SKM-1 (cell line): Measurements from ENCODE around the gene ADGRF1.

Experiments used
- DNase-seq: peaks from one replicate; lab custom pipeline; 2025; ENCODE audit not compliant: unreplicated experiment; lab: John Stamatoyannopoulos, UW

Gene ADGRF1

DNA sequence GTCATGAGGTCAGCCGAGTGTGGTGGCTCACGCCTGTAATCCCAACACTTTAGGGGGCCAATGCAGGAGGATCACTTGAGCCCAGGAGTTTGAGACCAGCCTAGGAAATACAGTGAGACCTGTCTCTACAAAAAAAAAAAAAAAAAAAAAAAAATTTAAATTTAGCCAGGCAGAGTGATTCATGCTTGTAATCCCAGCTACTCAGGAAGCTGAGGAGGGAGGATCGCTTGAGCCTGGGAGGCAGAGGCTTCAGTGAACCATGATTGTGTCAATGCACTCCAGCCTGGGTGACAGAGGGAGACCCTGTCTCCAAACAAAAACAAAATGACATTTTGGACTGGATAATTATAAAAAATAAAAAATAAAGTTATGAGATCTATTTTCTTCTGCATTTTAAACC, 56.2 kb downstream of the ADGRF1 start:
- DNase-seq = no peak

DNA sequence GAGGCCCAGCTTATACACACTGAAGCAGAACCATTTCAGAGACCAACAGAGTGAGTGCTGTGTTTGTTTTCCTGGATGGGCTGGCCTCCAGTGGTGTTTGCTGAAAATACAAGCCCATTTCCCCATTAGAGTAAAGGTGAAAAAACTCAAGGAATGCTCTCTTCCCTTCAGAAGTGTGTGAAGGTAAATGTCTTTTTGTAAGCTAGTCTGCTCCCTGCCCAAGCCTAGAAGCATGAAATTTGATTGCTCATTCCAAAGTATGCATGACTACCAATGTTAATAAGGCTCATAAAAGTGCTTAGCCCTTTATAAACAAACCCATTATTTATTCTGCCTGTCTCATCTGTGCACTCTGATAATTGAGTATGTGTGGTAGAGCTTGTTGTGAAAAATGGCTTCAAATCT, 59.1 kb downstream of the ADGRF1 start:
- DNase-seq = no peak

DNA sequence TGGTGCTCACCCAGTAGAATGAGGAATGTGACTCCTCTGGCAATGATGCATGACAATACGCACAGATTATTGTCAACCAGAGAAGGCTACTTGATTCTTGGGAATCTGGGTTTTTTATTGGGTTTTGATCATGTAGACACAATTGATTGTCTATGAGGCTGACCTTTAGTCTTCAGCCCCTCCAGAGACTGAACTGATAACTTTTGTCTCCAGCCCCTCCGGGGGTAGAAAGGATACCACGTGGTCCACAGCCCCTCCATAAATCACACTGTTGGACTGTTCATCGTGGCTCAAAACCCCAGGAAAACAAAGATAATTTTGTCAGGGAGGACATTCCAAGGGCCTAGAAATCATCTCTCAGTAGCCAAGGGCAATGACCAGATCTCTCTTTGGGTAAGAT, 62.9 kb downstream of the ADGRF1 start:
- DNase-seq = no peak

DNA sequence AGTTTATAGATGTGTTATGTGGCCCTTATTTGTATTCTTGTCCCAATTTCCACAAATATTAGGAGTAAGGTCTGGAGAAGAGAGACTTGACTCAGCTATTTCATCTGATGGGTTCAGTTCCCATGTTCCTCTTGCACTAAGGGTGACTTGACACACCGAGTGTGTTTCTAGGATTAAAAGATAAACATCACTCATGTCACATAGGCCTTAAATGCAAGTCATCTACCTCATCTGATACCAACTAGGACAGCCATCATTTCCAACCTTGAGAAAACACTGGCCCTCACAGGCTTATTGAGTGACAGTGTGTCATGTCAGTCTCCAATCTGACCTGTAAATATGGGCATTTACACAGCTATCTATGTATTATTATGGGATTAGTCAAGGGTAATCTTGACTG, 67.3 kb downstream of the ADGRF1 start:
- DNase-seq = no peak

DNA sequence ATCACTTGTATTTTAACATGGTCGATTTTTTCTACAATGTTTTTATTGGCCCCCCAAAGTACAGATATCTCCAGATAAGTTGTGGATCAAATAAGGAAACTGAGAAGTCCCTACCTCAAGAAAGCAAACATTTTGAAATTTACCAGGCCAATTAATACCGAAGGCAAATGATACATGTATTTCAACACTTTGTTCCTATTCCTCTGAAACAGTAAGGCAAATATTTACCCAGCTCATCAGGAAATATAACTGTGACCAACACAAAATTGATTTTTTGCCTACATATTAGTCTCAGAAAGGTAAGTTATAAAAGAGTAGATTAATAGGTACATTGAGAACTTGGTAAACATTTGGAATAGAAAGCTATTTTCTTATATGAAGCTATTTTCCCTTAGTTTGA, 69.1 kb downstream of the ADGRF1 start:
- DNase-seq = no peak

DNA sequence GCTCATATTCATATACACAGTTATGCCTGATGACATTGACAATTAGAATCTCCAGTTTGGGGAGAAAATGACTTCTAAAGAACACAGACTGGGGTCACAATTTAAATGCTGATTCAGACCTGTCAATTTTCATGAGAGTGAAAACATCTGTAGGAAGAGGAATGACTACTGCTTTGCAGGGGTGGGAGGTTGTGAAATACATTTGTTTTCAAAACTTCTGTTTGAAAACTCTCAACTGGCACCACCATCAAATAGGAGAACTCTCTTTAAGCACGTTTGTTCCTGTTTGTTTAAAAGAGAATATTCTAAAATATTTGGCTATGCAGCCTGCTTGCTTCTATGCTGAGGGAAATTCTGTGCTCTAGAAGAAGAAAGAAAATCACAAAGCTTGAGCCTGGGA, 69.6 kb downstream of the ADGRF1 start:
- DNase-seq = peak; percentile 16

DNA sequence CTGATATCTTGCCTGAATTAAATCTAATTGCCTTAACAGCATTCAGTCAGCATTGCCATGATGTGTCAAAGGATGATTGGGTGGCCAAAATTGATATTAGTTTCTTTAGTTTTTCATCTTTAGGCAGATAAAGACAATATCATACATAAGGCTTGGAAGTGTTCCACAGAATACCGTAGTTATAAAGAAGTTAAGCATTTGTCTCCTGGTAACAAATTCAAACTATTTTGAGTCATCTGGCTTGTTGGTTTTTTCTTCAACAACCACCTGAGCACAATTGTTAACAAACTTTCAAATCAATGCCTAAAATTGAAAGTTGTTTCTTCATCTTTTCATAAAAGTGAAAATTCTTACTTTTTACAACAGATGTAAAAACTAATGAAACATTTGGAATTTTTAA, 72.9 kb downstream of the ADGRF1 start:
- no peak for DNase-seq

DNA sequence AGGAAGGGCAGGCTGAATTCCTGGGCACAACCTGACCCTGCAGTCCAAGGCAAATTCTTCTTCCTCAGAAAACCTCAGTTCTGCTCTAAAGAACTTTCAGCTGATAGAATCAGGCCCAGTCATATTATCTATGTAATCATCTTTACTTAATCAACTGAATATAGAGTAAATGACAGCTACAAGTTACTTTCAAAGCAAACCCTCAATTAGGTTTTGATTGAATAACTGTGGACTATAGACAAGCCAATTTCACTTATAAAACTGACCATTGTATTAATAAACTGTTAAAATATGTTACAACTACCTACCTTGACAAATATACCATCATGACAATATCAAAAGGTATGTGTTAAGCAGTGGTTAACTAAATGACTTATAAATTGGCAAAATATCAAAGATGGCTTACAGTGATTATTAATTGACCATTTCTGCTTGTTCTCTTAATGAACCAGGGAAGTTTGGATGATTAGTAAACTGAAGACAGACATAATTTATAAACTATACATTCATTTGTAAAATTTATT, 74.2 kb downstream of the ADGRF1 start:
- no peak for DNase-seq

DNA sequence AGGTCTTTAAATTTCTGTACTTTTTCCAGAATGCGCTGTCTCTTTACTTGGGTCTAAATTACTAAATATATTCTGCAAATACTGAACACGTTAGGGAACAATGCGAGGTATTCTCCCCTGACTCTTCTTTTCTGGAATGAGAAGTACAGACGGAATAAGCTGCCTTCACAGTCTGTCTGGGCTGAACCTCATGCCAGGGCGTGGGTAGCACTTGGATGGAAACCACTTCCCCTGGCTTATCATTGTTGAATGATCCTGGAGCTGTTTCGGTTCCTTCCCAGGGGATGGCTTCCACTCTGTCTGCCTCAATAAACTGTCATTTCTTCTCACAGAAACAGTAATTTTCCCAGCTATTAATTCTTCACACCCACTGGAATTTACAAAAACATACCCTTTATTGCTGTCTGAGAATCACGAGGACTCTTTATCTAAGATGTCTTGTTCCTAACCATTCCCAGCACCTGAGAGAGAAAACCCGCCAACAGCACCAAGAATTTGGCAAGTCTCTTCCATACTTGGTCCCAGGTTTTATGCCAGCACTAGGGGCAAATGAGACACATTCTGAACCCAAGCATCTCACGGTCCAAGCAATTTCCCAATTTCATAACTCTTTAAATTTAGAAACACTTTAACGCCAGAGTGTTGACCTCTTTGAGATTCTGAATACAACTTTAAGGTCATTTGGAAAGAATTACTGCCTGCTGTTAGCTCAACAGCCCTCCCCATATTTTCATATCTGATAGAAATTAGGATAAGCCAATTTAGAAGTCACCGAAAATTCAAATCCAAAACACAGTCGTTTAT, 77.2 kb downstream of the ADGRF1 start:
- no peak for DNase-seq

DNA sequence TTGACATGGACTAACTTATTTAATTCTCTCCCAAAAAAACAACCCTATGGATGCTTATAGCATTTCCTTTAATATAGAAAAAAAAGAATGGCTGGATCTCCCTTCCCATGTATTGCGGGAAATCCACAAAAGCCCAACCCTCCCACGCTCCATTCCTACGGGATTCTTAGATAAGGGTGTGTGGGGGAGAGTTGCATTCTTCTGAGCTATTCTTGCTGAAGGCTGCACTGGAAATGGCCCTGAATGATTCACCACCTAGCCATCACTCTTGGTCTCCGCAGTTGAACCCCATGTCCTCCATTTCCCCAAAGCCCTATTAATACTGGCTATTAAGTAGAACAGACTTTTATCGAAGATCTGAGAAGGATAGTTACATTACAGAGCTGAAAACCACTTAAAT, 78.5 kb downstream of the ADGRF1 start:
- no peak for DNase-seq

DNA sequence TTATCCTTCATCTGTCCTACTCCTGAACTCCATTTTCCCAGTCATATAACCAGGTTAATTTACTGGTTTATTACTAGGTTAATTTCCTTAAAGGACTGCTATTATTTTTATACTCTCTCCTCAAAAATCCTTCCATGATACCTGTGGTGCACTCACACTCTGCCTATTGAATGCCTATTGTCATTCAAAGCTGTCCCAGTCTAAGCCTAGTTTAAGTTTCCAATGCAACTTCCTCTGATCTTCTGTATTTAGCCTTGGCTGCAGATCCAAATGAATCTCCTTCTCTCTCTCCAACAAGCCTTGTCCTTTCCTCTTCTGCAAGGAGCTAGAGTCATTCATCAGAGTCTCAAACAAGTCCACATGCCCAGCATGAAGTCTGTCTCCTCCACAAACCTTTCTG, 79.1 kb downstream of the ADGRF1 start:
- no peak for DNase-seq

DNA sequence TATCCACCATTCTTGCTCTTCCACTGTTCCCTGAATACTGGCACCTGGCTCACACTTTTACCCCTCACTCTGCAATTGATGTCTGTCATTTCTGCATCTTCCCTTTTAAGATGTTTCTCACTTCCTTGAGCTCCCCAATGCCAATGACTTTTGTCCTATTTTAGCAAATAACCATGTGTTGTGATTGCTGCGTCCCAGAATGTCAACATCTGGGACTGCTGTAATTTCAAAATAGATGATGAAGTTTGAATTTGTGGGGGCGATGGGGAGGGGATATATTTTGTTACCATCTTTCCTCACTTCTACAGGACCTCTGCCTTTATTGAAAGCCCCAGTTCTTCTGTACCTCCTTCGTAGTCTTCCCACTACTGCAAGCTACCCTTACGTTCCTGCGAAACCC, 80.4 kb downstream of the ADGRF1 start:
- no peak for DNase-seq

DNA sequence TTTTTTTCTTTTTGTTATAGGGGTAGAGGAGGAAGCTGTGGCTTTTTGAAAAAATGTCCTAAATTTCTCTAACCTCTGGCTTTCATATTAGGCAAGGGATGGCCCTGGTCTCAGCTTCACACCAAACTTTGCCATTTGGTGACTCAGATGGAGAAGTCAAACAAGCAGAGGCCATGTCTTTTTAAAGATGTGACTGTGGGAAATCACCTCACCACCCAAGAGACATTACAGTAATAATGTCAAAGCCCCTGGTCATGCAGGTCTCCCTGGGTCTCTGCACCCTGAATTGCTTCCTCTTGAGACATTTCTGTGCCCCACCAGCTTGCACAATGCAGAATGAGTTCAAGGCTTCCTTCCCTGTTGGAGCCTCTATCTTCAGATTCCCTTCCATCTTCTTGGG, 80.9 kb downstream of the ADGRF1 start:
- peak; percentile 35 for DNase-seq

DNA sequence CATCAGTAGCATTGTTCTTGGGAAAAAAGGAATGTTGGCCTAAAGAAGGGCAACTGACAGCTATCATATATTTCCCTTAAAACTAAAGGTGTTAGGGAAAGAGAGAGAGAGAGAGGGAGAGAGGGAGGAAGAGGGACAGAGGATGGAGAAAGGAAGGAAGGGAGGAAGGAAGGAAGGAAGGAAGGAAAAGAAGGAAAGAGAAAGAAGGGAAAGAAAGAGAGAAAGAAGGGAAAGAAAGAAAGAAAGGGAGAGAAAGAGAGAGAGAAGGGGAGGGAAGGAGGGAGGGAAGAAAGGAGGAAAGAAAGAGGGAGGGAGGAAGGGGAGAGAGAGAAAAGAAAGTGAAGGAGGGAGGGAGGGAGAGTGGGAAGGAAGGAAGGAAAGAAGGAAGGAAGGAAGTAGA, 82.7 kb downstream of the ADGRF1 start:
- no peak for DNase-seq

DNA sequence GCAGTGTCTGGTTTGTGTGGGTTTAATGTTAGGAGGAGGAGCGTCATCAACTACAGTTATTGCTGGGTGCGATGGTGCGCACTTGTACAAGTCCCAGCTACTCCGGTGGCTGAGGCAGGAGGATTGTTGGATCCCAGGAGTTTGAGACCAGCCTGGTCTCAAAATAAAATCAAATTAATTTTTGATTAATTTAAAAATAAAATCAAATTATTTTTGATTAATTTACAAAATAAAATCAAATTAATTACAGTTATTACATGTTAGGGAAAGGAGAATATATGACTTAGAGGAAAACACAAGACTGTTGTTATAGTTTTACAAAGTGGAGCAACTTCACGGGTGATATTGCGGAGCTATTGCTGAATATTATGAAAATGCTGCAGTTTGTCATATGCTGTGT, 85.7 kb downstream of the ADGRF1 start:
- DNase-seq = no peak

DNA sequence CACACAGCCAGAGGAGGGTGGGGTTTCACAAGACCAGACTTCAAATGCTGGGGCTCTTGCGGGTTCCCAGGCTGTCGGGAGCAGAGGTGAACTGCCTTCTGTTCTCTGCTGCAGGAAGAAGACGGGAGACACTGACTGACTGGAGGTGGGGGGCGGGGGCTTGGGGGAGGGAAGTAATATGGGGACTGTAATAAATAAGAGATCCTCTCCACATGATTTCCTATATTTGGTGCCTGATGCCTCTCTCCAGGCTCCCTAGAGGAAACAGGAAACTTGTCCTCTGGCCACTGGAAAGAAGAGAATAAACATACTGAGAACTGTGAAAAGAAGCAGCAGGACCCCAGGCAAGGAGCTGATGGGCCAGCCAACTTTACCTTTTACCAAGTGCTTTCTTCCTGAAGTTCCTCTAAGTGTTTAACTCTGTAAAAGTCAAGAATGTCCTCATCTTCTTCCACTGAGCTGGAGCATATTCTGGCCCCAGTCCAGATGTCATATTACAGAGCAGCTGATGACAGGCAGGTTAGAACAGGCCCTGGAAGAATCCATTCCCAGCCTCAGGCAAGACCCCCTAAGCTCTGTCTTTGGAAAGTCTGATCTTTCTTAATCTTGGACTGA, 87.2 kb downstream of the ADGRF1 start:
- no peak for DNase-seq

DNA sequence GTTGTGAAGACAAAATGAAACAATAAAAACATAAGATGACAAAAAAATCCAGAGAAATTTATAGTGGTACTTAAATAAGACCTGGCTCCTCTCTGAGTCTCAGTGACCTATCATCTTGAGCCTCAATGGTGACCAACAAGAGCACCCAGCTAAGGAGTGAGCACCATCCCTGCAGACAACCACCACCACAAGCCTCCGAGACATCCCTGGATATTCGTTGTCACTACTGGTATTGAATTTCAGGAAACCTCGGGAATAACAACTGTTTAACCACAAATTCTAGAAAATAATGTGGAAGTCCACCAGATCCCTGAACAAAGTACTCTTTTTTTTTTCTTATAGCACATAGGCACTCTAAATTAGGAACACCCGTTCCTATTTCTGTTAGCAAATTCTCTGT, 88.2 kb downstream of the ADGRF1 start:
- no peak for DNase-seq

DNA sequence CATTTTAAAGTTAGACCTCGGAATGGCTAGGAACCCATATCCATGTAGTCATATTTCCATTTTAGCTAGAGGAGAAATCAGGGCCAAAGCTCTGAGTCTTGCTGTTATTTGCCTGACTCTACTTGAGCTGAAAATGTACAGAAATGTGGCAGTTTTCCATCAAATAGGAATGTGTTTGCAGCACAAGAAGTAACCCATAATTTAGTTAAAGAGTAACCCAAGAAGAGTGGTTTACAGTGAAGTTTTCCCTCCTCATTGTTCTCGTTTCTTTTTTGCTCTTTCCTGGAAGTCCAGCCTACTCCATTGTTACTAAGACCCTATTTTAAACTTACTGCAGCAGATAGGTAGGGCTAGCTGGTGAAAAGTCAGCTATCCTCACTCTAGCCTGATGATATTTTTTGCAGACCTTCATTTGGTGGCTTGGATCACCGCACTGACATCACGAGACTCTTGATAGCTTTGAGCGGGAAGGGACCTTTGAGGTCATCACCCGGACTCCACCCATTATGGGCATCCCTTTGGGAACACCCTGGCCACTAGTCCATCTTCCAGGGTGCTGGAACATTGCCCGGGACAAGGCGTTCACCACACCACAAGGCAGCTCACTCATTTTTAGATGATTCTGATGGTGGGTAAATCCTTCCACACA, 92.4 kb downstream of the ADGRF1 start:
- DNase-seq = no peak

DNA sequence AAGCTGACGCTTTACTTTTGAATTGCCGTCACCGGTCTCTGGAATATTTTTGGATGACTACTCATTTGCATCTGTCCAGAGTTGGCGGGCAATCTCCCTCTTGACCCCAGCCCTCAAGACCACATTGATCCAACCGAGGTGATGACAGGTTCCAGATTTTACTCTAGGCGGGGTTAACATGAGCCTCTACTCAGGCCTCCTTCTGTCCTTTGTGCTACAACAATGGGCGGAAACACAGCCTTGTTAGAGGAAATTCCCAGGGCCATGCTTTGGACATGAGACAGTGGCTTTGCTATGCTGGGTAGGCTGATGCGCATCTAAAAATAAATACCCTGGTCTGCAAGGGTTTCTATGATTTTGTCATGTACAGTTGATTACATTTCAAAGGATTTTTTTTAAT, 93.4 kb downstream of the ADGRF1 start:
- no peak for DNase-seq
